Body of pancreas (tissue), 4 donors: ENCODE data around the gene NKX1-1.

ENCODE experiments used
- CTCF ChIP-seq, 7 experiments: fragments of 450-650 bp in 4 of 7; fragments of 200-600 bp in 3 of 7; sonication (generic) in 3 of 7; IDR thresholded peaks; one replicate each; pipeline ENCODE4 v1.5.1; 2016 to 2019; ENCODE audit warnings: antibody characterized with exemption in 7 of 7
- POLR2A ChIP-seq, 3 donors: fragments of 450-650 bp; IDR thresholded peaks; one replicate each; pipeline ENCODE4 v1.6.1; 2016; ENCODE audit warnings: antibody characterized with exemption in 3 of 3, mild to moderate bottlenecking in 2 of 3

GRCh38 chr4:1411436-1412375 is 5.5 kb upstream of the NKX1-1 start:
- no peak for TF ChIP-seq CTCF (IDR thresholded peaks at IDR 0.05)
- no peak for TF ChIP-seq POLR2A (IDR thresholded peaks at IDR 0.05)
